Measurements from ENCODE around the gene HES2.
"Not testable (repeated sequence)": the region's sequence is repeated elsewhere in the genome, so short reads cannot be mapped to it uniquely, and the experiment has no call there.

Gene HES2

GRCh38 chr1:6437012-6437700 is 17.4 kb upstream of the HES2 start:
- not testable (repeated sequence) for DNase-seq (ENCODE audit: low read depth in 2 of 2)

DNA sequence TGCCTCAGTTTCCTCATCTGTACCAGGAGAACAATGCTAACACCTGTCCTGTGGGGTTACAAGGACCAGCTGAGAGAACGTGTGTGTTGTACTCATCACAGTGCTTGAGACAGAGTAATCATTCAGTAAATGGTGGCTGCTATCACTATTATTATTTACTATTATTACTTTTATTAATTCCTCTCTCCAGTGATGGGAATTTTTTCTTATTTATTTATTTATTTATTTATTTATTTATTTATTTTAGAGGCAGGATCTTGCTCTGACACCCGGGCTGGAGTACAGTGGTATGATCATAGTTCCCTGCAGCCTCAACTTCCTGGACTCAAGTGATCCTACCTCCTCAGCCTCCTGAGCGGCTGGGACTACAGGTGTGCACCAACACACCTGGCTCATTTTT is 16.6 kb upstream of the HES2 start:
- DNase-seq (ENCODE audit: low read depth in 2 of 2): not testable (repeated sequence)

GRCh38 chr1:6435547-6435946 is 15.8 kb upstream of the HES2 start:
- no peak for DNase-seq (ENCODE audit: low read depth in 2 of 2)

- DNase-seq (ENCODE audit: low read depth in 2 of 2): no peak
Observed at GRCh38 chr1:6435129-6435528, 15.4 kb upstream of the HES2 start.

GRCh38 chr1:6434186-6434585 is 14.5 kb upstream of the HES2 start:
- no peak for DNase-seq (ENCODE audit: low read depth in 2 of 2)

DNA sequence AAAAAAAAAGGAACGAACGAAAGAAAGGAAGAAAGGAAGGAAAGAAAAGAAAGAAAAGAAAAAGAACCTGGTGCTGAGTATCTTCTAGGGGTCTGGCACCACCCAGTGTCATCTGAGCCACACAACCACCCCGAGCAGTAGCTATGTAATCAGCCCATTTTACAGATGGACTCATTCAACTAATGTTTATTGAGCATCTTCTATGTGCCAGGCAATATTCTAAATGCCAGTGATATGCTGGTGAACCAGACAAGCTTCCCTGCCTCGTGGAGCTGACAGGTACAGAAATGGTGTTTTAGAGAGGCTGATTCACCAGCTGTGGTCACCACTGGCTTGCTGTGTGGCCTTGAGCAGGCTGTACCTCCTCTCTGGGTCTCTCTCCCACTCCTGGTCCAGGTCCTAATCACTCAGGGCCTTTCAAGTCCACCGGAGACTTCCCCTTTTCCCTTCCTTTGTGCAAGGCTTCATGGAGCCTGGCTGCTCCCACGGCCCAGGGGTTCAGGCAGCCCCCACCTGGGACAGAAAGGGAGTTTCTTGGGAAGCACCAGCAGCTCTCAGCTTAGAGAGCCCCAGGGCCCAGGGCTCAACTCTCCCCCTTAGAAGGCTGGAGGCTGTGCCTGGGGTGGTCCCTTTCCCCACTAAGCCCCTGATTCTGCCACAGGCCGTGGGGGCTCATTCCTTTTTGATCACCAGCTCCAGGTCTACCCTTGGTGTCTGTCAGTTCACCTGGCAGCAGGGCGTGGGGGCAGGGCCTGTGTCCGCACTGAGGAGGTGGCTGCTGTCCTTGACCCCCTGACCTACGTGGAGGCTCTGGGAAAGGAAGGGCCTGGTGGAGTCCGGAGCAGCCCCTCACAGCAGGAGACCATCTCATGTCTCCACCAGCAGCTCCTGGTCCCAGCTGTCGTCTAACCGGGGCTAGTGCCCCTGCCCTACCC is 12.2 kb upstream of the HES2 start:
- not testable (repeated sequence) for DNase-seq (ENCODE audit: low read depth in 2 of 2)

GRCh38 chr1:6429660-6430411 is 10.1 kb upstream of the HES2 start:
- DNase-seq (ENCODE audit: low read depth in 2 of 2): not testable (repeated sequence)

DNA sequence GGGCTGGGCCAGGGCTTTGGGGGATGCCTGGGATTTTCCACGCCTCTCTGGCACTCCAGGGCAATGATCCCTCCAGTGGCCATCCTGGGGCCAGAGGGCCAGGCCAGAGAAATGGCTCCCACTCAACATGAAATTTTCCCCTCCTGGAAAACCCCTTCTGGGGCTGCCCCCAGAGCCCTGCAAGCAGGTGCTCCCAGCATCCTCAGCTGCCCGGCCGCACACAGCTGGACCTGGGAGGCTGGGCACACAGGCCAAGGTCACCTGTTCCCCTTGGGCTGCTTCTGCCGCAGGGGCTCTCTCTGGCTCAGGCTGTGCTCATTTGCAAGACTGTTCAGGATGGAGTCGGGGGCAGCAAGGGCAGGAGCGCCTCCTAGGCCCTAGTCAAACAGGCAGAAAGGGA is 8.7 kb upstream of the HES2 start:
- DNase-seq (ENCODE audit: low read depth in 2 of 2): not testable (repeated sequence)

- DNase-seq (ENCODE audit: low read depth in 2 of 2): no peak
Observed at GRCh38 chr1:6427441-6428390, 8.0 kb upstream of the HES2 start.

GRCh38 chr1:6426972-6427350 is 7.2 kb upstream of the HES2 start:
- DNase-seq (ENCODE audit: low read depth in 2 of 2): no peak

- DNase-seq (ENCODE audit: low read depth in 2 of 2): no peak
Observed at GRCh38 chr1:6426277-6426971, 6.7 kb upstream of the HES2 start.

DNA sequence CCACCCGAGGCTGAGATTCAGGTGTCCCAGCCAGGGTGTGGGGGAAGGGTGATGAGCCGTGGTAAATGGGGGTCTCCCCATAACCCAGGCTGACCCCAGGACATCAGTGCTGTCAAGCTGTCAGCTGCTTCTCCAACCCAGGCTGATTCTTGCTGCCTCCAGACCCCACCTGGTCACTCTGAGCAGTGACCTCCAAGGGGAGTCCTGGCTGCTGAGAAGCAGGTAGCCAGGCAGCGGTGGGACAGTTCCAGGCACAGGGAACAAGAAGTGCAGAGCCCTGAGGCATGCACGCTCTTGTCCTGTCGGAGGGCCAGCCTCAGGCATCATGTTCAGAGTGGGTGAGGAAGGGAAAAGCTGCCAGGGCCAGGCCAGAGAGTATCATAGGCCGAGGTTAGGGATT is 5.9 kb upstream of the HES2 start:
- no peak for DNase-seq (ENCODE audit: low read depth in 2 of 2)

GRCh38 chr1:6424619-6425593 is 5.2 kb upstream of the HES2 start, which contains the start of gene ESPN:
Gene ESPN, plus strand, starts transcription at chr1:6424776. Its CDS starts 180 bp downstream, at chr1:6424956.
- no peak for DNase-seq (ENCODE audit: low read depth in 2 of 2)

- DNase-seq (ENCODE audit: low read depth in 2 of 2): no peak
Observed at GRCh38 chr1:6424000-6424565, 4.4 kb upstream of the HES2 start.

GRCh38 chr1:6423321-6423999 is 3.7 kb upstream of the HES2 start:
- DNase-seq (ENCODE audit: low read depth in 2 of 2): peak; percentile 46 to 67

DNA sequence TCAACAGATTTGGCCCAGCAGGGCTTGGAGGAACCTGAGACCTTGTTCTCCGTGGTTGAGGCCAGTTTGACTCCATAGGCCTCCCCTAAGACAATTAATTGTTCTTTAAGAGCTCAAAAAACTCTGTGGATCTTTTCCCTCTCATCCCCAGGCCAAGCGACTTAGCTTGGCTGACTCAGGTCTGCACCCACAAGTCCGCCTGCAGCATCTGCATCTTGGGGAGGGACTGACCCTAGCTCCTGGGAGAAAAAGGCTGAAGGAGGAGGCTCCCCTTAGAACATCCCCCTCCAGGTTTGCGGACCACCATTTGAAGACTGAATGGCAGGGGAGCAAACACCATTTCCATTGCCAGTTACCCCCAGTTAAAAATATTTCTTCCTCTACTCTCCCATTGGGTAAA is 1.5 kb upstream of the HES2 start:
- no peak for DNase-seq (ENCODE audit: low read depth in 2 of 2)

DNA sequence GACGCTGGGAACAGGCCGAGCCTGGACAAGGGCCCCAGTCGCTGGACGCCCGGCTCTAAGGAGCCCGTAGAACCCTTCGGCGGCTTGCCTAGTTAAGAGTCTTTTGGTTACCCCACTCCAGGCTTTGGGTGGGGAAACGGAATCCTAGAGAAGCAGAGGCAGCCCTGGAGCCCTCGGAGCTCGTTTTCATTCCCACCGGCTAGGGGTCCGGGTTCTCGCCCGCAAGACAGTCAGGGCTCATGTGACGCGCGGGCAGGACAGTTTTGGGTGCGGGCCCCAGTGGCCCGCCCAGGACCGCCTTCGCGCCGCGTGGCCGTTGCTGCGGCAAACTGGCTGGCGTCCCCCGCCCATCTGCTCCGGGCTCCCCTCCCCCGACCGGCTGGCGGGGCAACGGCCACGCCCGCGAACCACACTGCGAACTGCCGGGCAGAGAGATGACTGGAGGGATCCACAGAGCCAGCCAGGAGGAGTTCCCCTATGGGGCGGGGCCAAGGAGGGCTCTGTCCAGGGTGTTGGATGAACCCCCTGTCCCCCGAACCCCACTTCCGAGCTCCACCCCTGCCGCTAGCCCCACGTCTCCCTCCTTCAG is 829 bp upstream of the HES2 start:
- DNase-seq (ENCODE audit: low read depth in 2 of 2): no peak

GRCh38 chr1:6419397-6419803 is 319 bp downstream of the HES2 start:
- no peak for DNase-seq (ENCODE audit: low read depth in 2 of 2)

All from activated CD4-positive, alpha-beta T cell treated with anti-CD3 and anti-CD28 coated beads for 24 hours (primary cell).